Stimulated activated CD4-positive, alpha-beta T cell treated with anti-CD3 and anti-CD28 coated beads, Interleukin-4, amount 100 ng/mL, for 1 hour (primary cell): ENCODE results near the gene RAB34.
A peak's percentile ranks its signal among the peaks of the same experiment; 100 is the strongest.

ENCODE experiments used
- DNase-seq: peaks from one replicate; pipeline ENCODE4 v3.0.0-alpha.2; 2020

RAB34 gene

DNA sequence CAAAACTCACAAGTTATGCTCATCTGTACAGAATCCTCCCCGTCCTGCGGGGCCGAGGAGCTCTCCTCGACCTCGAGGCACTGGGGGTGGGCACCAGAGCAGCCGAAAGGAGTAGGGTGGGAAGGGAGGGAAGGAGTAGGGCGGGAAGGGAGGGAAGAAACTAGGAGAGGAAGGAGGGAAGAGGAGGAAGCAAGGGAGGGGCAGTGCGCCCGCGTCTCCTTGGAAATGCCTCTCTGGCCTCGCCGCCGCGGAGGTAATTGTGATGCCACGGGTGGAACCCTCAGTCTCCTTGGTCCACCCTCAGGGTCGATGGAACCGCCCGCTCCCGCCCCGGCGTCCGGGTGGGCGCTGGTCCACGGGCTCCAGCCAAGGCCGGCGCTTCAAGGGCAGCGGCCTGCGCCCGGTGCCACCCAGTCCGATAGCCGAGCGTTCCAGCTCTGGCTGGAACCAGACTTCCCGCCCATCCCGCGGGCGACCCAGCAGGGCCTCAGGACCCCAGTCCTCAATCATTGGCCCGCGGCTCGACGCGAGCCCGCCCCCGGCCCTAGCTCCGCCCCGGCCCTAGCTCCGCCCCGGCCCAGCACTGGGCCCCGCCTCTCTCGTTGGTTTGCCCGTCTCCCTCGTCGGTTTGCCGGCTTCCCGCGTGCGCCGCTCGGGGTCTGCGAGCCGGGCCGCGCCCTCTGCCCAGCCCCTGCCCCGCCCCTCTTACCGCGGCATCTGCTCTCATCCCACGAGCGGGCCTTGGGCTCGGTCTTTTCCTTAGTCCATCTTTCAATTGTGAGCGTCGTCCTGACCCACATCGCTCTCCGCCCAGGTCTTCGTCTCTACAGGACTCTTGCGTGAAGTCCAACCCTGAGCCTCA lies 6.6 kb downstream of the RAB34 start:
- peak; percentile 90 for DNase-seq

DNA sequence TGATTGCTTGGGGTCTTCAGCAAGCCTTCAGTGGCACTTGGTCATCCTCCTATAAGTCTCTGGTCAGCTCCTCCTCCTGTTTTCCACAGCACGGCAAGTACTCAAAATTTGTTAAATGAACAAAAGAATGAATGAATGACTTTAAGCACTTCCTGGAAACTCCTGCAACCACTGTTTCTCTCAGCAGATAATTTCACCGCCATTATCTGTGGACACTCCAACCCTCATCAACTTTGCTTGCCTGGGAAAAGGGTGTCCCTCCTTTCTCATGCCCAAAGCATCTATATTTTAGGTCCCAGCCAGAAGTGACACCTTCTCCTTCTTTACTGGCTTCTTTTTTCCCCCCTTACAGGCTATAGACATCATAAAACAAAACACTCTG lies 10.3 kb downstream of the RAB34 start:
- DNase-seq: no peak

DNA sequence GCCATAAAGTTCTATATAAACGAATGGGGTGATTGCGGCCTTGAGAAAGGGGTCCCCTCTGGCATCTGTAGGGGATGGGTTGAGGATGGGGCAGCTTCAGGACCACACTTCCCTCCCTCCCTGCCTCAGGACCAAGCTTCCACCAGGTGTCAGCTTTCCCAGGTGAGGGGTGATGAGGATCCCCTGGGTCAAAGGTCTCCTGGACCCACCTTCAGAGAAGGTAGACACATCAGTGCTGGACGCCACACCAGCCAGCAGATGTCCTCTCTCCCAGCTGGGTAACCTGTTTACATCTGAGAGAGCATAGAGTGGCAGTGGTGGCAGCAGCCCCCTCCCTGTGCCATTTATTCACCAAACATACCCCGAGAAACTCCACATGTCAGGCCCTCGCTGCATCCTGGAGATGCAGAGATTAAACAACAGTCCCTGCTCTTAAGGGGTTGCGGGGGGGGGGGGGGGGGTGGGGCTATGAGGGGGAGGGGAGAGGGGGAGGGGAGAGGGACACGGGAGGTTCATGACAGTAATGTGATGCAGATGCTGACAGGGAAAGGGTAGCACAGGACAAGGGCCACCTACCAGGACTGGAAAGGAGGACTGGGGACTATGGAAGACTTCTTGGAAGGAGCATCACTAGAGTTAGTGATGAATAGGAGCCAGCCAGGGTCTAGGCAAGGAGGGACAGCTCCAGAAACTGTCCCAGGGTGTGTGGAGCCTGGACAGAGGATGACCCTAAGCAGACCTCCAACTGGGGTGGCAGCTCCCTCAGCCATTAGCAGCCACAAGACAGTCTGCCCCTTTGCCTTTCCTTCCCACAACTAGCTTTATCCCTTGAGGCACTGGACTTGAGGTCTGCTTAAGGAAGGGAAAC lies 11.0 kb downstream of the RAB34 start:
- DNase-seq: no peak

DNA sequence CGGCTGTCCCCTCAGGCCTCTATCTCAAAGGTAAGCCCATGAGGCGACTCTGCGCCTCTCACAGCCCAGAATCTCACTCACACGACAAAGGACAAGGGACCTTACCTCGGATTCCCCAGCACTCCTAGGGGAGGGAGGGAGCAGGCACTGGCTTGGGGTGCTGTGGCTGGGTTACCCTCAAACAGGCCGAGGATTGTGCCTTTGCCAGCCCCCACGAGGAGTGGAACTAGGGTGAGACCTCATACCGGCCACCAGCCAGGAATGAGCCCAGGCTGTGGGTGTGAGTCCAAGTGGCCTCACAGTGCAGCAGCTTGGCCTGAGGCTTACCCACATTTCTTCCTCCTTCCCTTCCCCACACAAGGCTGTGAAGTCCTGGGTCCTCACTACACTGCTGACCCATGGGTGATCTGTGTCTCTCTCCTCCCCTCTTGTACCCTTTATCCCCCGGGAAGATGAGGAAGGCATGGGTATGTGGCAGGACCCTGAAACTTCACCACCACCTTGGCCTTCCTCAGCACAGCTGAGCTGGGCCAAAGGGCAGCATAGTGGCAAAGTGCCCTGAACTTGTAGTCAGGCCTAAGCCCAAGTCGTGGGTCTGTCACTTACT lies 11.8 kb downstream of the RAB34 start:
- DNase-seq: no peak

DNA sequence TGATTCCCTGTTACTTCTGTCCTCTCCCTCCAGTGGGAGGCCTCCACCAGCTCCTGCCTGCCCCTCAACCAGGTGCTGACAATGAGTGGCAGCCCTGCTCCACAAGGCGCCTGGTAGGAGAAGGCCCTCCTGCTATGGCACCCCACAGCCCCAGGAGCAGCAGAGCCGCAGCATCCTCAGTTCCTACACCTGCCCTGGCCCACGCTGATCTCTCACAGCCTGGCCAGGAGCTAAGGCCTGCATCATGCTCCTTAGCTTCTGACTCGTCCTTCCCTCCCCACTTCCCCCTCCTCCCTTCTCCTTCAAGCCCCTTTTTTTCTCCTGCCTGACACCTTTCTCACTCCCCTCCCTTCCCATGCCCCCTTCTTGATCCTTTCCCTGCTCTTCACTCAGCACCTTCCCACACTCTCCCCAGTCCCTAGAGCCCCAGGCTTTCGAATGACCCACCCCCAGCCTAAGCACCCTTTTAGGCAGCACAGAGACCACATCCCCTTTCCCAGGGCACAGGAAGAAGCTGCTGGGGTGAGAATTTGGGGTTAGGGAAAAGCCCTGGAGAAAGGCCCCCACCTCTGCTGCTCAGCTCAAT lies 12.5 kb downstream of the RAB34 start:
- no peak for DNase-seq

DNA sequence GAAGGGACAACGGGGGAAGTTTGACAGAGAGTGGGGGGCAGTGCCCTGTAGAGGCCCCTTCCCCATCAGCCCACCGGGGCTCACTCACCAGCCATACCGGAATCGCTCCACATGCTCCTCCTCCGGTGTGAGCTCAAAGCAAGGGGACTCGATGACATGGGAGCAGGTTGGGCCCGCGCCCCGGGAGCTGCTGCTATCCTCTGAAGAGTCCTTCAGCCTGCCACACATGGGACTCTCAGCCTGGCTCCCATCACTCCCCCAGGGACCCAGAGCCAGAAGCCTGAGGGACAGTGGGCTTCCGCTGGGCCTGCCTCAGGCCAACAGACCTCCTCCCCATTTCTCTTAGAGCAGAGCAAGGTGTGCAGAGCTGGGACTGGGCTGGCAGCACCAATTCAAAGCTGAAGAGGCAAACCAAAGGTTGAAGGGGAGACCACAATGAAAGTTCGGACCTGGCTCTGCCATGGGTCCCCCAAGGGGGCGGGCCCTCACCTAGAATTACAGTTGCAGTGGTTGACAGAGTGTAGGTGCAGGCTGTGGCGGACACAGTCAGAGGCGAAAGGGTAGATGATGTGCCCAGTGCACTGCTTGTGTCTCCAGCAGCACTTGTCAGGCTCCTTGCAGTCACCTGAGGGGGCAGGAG lies 13.3 kb downstream of the RAB34 start:
- DNase-seq: no peak

DNA sequence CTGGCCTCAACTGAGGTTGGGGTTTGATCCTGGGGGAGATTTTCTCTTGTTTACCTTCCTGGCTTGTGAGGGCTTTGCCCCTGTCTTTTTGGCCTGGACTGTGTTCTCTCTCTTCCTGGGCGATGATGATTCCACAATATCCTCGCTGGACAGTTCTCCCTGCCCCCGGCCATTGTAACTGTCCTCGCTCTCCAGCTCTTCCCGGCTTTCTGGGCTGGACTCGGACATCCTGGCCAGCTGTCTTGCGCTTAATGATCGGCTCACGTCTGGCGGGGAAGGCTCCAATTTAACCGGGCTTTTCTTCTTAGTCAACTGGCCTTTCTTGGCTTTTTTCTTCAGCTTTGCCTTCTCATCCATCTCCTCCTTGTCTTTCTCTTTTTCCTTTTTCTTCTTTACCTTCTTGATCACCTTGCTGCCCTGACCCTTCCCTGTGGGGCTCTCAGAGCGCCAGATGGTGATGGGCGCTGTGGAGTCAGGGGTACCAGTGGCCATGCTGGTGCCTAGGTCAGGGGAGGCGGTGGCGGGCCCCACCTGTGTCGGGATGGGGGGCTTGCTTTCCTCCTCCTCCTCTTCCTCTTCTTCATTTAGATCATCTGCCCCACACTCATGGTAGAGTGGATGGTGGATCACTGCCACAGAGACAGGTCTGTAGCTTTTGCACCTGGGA lies 14.0 kb downstream of the RAB34 start:
- DNase-seq: no peak

DNA sequence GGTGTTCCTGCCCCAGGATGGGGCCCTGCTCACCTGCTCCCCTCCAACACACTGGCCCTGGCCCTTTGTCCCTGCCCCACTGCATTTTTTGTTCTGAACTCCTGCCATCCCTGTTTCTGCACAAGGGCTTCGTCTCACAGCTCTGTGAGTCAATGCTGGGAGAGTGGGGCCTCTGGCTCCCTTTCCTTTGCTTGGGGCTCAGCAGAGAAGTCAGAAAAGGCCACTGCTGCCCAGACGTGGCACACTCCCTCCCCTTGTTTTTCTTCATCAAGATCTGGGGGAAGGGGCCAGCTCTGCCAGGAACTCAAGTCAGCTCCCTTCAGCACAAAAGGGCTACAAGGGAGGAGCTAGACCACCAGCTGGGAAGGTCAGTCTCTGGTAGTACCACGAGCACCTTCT lies 14.9 kb downstream of the RAB34 start:
- no peak for DNase-seq

DNA sequence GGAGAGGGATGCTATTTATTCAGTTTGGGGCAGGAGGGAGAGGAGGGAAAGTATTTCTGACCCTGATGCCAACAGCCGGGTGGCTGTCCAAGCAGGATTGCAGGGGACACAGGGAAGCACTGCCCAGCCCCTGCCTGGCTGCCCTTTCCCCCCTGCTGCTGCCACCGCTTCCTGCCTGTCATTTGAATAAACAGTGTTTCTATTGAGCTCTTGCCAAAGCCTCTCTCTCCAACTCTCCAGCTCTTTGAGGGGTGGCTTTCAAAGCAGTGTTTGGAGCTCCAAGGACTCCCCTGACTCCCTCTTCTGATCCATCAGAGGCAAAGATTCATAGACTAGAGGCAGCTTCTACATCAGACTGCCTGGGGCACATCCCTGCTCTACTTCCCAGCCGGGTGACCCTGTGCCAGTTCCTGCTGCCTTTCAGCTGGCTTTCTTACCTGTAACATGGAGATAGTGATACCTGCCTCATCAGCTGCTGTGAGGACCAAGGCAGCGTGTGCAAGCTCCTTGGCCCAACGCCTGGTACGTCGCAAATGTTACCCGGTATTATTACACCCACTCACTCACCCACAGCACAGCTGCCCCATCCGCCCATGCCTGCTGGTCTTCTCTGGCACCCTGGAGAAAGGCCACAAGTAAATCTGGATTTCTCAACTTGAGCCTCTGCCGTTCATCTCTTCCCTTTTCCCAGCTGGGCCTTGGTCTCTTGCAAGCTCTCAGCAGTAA lies 15.5 kb downstream of the RAB34 start:
- no peak for DNase-seq

DNA sequence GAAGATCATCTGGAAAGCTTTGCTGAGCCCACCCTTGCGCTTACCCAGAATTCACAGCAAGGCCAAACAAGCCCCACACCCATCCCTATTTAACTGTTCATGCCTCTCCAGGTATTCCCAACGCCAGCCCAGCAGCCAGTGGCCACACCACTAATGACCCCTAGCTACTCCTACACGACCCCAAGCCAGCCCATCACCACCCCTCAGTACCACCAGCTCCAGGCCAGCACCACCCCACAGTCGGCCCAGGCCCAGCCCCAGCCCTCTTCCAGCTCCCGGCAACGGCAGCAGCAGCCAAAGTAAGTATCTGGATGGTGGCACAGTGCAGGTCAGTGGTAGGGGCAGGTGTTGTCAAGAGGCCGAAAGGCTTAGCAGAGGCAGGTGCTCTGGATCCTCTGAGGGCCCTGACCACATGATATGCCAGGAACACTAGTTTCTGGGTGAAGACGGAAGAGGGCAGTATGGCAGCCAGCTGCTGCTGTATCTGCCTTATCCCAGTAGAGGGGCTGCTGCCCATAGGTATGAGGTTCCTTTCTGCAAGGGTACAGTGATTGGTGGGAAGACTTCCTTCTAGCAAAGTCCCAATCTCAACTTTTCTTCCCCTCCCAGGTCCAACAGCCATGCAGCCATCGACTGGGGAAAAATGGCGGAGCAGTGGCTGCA lies 16.7 kb downstream of the RAB34 start:
- DNase-seq: no peak

DNA sequence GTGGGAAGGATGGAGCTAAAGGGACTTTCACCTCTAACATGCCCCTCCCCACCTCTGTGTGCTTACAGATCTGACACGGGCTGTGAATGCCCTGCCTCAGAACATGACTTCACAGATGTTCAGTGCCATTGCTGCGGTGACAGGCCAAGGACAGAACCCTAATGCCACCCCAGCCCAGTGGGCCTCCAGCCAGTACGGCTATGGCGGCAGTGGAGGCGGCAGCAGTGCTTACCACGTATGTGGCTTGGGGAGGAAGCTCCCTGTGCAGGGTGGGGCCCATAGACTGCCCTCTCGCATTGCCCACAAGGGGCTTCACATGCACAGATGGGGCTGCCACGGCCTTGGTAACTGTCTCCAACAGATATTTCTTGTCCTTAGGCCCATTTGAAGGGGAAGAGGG lies 17.4 kb downstream of the RAB34 start:
- no peak for DNase-seq

DNA sequence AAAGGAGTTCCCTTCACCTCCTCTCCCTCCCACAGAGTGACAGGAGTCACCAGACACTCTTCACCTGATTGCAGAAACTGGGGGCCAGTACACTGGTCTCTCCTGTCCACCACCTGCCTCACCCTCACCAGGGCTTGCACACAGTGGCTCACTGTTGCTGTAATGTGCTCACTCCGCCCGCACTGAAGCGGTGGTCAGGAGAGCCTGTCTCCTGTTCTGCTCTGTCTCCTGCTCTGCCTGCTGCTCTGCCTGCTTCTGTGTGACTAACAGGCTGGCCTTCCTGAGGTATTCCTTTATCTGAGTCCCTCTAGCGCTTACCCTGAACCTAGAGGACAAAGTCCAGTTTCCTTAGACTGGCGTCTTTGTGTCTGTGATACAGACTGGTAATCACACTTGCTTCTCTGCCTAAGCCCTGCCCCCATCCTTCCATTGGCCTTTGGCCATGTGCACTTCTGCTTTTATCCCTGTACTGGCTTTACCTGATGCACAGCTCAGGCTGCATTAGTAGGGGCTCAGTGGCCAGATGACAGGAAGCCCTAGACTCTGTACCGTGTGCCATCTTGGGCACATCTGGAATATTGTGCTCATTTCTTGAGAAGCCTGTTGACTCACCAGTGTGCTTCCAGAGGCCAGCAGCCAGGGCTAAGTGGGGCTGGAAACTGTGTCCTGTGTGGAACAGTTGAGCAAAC lies 19.3 kb downstream of the RAB34 start:
- no peak for DNase-seq

DNA sequence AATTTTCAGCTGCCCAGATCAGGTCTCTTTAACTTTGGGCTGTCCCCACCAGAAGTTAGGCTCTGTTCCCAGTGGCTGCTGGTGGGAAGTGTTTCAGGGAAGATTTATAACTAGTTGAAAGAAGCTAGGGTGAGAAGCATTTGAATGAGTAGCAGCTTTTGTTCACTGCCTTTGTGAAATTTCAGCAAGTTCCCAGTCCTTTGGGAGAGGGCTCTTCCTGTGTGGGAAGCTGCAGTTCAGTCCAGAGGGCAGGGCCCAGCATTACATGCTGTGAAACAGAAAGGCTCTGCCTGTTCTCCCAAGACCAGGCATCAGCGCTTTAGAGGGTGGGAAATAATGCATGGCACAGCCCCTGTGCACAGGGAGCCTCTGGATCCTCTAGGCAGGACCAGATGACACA lies 23.8 kb downstream of the RAB34 start:
- DNase-seq: no peak

DNA sequence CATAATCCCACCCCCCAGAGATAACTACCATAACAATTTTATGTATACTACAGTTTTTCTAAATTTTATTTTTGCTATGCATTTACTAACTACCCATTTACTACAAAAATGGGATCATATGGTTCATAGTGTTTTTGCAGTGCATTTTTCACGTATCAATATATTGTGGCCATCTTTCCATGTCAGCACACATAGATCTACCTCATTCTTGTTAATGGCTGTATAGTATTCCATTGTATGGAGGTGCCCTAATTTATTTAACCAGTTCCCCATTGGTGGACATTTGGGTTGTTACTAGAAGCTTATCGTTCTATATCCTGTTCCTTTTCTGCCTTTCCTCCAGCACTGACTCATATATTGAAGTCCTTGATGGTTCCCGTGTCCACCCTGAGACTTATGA lies 28.7 kb downstream of the RAB34 start:
- no peak for DNase-seq

DNA sequence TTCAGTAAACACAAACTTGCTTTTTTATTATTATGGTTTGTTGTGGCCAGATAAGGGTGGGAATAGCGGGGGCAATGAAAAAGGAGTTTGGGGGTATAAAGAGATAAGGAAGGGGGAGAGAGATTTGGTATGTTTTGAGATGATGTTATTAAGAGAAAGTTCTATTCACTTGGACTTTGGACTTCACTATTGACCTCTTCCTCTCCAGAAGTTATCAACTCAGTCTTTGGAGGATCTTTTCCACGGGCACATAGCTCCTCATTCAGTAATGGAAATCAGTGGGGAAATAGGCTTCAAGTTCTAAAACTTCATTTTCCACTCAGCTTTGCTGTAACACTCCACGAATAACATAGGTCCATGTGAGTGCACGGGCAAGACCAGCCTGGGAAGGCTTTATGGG lies 29.2 kb downstream of the RAB34 start:
- no peak for DNase-seq

DNA sequence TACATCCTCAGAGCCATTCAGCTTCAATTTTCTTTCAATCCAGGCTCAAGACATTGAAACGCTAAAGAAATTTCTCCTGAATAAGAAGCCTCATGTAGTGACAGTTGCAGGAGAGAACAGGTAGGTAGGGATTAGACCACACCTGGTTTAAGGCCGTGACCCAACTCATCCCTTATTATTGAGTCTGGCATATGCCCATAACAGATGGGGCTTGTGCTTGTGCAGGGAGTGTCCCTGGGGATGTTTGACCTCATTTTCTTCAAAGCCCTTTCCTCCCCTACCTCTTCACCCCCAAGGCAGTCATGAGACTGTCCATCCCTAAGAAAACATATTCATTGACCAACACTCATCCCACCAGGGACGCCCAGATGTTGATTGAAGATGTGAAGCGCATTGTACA lies 31.4 kb downstream of the RAB34 start:
- no peak for DNase-seq

DNA sequence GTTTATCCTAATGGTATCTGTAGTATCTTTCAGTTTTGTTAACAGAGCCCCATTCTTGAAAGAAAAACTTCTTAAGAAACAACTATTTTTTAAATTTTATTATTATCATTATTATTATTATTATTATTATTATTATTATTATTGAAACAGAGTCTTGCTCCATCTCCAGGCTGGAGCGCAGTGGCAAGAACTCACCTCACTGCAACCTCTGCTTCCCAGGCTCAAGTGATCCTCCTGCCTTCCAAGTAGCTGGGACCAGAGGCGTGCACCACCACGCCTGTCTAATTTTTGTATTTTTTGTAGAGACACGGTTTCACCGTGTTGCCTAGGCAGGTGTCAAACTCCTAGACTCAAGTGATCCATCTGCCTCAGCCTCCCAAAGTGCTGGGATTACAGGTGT lies 32.3 kb downstream of the RAB34 start:
- no peak for DNase-seq

DNA sequence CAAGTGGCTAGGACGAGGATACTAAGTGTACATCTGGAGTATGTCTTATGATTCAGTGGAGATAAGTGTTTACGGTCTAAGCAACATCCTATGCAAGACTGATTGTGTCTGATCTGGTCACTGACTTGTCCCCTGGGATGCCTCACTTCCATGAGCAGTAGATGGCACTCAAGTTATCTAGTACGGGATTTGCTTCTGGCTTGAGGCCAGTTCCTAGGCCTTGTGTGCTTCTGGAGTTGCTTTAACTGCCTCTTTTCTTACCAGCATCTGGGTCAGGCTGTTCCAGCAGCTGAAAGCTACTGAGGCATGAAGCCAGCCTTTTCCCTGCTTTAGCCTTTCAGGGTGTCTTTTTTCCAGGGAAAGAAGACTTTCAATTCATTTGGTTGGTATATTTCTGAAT lies 32.7 kb downstream of the RAB34 start:
- DNase-seq: no peak

DNA sequence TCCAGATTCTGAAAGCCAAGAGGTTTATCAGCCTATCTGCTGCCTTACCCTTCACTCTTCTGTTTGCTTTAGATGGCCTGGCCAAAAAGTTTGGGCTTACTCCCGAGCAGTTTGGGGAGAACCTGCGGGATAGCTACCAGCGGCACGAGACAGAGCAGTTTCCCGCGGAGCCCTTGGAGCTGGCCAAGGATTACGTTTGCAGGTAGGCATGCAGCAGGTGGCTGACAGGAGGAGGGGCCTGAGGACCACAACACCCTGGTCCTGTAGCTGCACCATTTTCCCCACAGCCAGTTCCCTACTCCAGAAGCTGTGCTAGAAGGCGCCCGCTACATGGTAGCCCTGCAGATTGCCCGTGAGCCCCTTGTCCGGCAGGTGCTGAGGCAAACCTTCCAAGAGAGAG lies 35.0 kb downstream of the RAB34 start:
- DNase-seq: no peak

DNA sequence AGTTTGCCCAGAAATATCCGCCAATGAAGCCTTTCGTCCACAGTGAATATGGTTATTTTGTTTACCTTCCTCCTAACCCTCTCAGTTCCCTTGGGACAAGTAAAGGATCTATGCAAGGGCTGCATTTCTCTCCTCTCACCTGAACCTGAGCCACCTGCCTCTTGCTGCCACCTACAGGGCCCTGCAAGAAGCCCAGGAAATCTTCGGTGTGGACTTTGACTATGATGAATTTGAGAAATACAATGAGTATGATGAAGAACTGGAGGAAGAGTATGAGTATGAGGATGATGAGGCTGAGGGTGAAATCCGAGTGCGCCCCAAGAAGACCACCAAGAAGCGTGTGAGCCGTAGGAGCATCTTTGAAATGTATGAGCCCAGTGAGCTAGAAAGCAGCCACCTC lies 41.7 kb downstream of the RAB34 start:
- DNase-seq: no peak
